HG02763 (cell line): ENCODE data around the gene P4HA3.

ENCODE experiments used
- ATAC-seq: cut with Tn5 transposase; IDR thresholded peaks from one replicate; pipeline ENCODE4 v1.9.1; 2021; ENCODE audit warnings: mild to moderate bottlenecking, moderate library complexity; ENCODE audit not compliant: unreplicated experiment

Gene P4HA3

GRCh38 chr11:74268456-74268855 lies 43.0 kb downstream of the P4HA3 start:
- ATAC-seq, result no peak

- no peak for ATAC-seq
These were observed 44.4 kb downstream of the P4HA3 start for GRCh38 chr11:74267014-74267413.

- no peak for ATAC-seq
These were observed 46.2 kb downstream of the P4HA3 start for GRCh38 chr11:74265256-74265655.

- ATAC-seq, result no peak
These were observed 48.7 kb downstream of the P4HA3 start for GRCh38 chr11:74262725-74263124.

GRCh38 chr11:74257959-74258553 lies 53.4 kb downstream of the P4HA3 start:
- ATAC-seq, result no peak

GRCh38 chr11:74256378-74257133 lies 54.9 kb downstream of the P4HA3 start:
- ATAC-seq, result no peak

GRCh38 chr11:74255741-74256375 lies 55.6 kb downstream of the P4HA3 start:
- ATAC-seq, result no peak

- ATAC-seq, result no peak
These were observed 58.1 kb downstream of the P4HA3 start for GRCh38 chr11:74253361-74253760.

GRCh38 chr11:74249496-74249895 lies 61.9 kb downstream of the P4HA3 start:
- ATAC-seq, result no peak

GRCh38 chr11:74248469-74248868 lies 63.0 kb downstream of the P4HA3 start:
- ATAC-seq, result no peak

GRCh38 chr11:74238243-74238642 lies 73.2 kb downstream of the P4HA3 start:
- no peak for ATAC-seq

GRCh38 chr11:74237541-74237940 lies 73.9 kb downstream of the P4HA3 start:
- no peak for ATAC-seq

- no peak for ATAC-seq
These were observed 76.3 kb downstream of the P4HA3 start for GRCh38 chr11:74235121-74235520.

GRCh38 chr11:74233683-74234082 lies 77.8 kb downstream of the P4HA3 start:
- no peak for ATAC-seq

GRCh38 chr11:74232311-74232950 lies 79.0 kb downstream of the P4HA3 start:
- ATAC-seq, result no peak

GRCh38 chr11:74226907-74227306 lies 84.5 kb downstream of the P4HA3 start:
- ATAC-seq, result no peak

- ATAC-seq, result no peak
These were observed 85.9 kb downstream of the P4HA3 start for GRCh38 chr11:74225565-74225964.

GRCh38 chr11:74221816-74222215 lies 89.6 kb downstream of the P4HA3 start:
- ATAC-seq, result no peak

- ATAC-seq, result no peak
These were observed 91.1 kb downstream of the P4HA3 start for GRCh38 chr11:74220376-74220775.
